K562 treated with DMSO at 1 percent for 24 hours (cell line): ENCODE measurements around the gene LRRN3. TPM values are rescaled to one million over a fixed set of nuclear protein-coding genes. Genes with fewer than 3 reads are reported as not detected.

ENCODE experiments used
- total RNA-seq: library from RNA; unstranded; fragments of 300-600 nt; gene quantifications from 2 replicates; pipeline ENCODE4 v1.2.3, GENCODE V29; 2022; ENCODE audit warnings: low read depth; ENCODE audit not compliant: insufficient read depth

The LRRN3 gene
- total RNA-seq, result not detected in 2 replicates

GRCh38 chr7:111090846-111091245, at the start of gene LRRN3:
Gene LRRN3 (plus strand): TSS chr7:111091127. CDS start chr7:111122773, 31,646 bp downstream.

